Vagina (tissue), 2 donors: ENCODE results near the gene GRIN3A.

Experiments
- POLR2A ChIP-seq, 2 donors: fragments of 450-650 bp; IDR thresholded peaks; one replicate each; pipeline ENCODE4 v1.6.1; 2017; ENCODE audit warnings: antibody characterized with exemption in 2 of 2, mild to moderate bottlenecking in 2 of 2, moderate library complexity in 2 of 2
- POLR2AphosphoS5 ChIP-seq, 2 donors: sonication (generic); formaldehyde crosslinking; IDR thresholded peaks; one replicate each; pipeline ENCODE4 v1.9.0; 2017; ENCODE audit warnings: antibody characterized with exemption in 2 of 2, mild to moderate bottlenecking in 2 of 2, low read depth in 1 of 2; ENCODE audit not compliant: insufficient read depth in 1 of 2
- TF ChIP-seq, protein P1 (sequence below), 3 experiments: fragments of 450-650 bp in 2 of 3; fragments of 200-600 bp in 1 of 3; sonication (generic) in 1 of 3; IDR thresholded peaks; one replicate each; pipeline ENCODE4 v1.5.1; 2017 to 2019; ENCODE audit warnings: antibody characterized with exemption in 3 of 3, mild to moderate bottlenecking in 2 of 3, moderate library complexity in 2 of 3

DNA sequence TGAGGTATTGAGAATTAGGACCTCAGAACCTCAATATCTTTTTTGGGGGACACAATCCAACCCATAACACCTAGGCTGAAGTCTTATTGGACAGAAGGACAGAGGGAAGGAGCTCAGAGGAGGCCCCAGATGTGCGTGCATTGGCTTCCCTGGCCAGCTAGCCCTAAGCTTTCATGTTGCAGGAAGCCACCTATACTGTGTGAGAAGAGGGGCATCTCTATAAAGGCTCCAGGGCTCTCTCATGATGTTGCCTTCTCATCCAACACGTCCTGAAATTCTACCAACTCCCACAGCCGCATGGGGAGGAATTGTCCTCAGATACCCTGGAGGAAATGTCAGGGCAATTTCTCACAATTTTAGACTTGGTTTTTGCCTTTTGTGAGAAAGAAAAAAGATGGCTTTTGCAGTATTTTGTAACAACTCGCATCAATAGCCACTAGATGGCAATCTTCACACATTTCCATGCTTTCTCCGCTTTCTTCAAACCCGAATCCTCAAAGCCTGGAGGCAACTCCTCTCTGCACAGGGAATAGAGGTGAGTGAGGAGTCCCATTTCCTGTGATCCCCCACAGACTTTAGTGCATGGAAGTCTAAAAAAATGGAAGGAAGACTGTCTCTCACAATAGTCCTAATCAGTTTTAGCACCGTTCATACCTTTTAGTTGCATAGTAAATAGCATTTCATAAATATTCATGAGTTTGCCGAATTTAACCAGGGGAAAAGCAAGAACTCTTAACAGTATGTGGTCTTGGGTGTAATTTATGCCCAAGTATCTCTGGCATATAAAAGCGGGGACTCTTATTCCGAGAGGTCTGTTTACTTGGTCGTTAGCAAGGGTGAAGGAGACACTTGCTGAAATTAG, 136.3 kb downstream of the GRIN3A start:
- TF ChIP-seq, protein P1, sequence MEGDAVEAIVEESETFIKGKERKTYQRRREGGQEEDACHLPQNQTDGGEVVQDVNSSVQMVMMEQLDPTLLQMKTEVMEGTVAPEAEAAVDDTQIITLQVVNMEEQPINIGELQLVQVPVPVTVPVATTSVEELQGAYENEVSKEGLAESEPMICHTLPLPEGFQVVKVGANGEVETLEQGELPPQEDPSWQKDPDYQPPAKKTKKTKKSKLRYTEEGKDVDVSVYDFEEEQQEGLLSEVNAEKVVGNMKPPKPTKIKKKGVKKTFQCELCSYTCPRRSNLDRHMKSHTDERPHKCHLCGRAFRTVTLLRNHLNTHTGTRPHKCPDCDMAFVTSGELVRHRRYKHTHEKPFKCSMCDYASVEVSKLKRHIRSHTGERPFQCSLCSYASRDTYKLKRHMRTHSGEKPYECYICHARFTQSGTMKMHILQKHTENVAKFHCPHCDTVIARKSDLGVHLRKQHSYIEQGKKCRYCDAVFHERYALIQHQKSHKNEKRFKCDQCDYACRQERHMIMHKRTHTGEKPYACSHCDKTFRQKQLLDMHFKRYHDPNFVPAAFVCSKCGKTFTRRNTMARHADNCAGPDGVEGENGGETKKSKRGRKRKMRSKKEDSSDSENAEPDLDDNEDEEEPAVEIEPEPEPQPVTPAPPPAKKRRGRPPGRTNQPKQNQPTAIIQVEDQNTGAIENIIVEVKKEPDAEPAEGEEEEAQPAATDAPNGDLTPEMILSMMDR (IDR thresholded peaks at IDR 0.05), result peak in 2 of 3 experiments; percentile 32 to 41
- TF ChIP-seq POLR2A (IDR thresholded peaks at IDR 0.05), result no peak
- TF ChIP-seq POLR2AphosphoS5 (IDR thresholded peaks at IDR 0.05; ENCODE audit: insufficient read depth in 1 of 2, low read depth in 1 of 2), result no peak
